Karpas-422 (cell line): ENCODE results near the gene SBF1. TPM values are rescaled to one million over a fixed set of nuclear protein-coding genes. Genes with fewer than 3 reads are reported as not detected.

Experiments used
- DNase-seq: peaks from one replicate; pipeline ENCODE4 v3.0.0-alpha.2; 2015
- H2AFZ ChIP-seq: fragments of 200-600 bp; sonication (generic); 2 replicates; pipeline ENCODE4 v1.6.1; 2014; ENCODE audit warnings: antibody characterized with exemption, low read length, mixed read lengths
- H3K27ac ChIP-seq: fragments of 200-600 bp; sonication (generic); 2 replicates; pipeline ENCODE4 v1.5.1; 2014; ENCODE audit warnings: mild to moderate bottlenecking, low read length, moderate library complexity
- H3K27me3 ChIP-seq: fragments of 200-600 bp; sonication (generic); 2 replicates; pipeline ENCODE4 v1.6.1; 2014; ENCODE audit warnings: low read length, mixed read lengths
- H3K36me3 ChIP-seq: fragments of 200-600 bp; sonication (generic); 2 replicates; pipeline ENCODE4 v1.6.1; 2014; ENCODE audit warnings: low read length, mixed read lengths; ENCODE audit not compliant: insufficient read depth
- H3K4me1 ChIP-seq: fragments of 200-600 bp; sonication (generic); 2 replicates; pipeline ENCODE4 v1.6.1; 2014; ENCODE audit warnings: mild to moderate bottlenecking, low read length, mixed read lengths
- H3K4me2 ChIP-seq: fragments of 200-600 bp; sonication (generic); 2 replicates; pipeline ENCODE4 v1.6.1; 2014; ENCODE audit warnings: low read length, low read depth, mild to moderate bottlenecking; ENCODE audit not compliant: poor library complexity, severe bottlenecking
- H3K4me3 ChIP-seq: fragments of 200-600 bp; sonication (generic); 2 replicates; pipeline ENCODE4 v1.5.1; 2014; ENCODE audit warnings: mild to moderate bottlenecking, antibody characterized with exemption, low read length, mixed read lengths
- H3K79me2 ChIP-seq: fragments of 200-600 bp; sonication (generic); 2 replicates; pipeline ENCODE4 v1.6.1; 2014; ENCODE audit warnings: mild to moderate bottlenecking, low read length, mixed read lengths
- H3K9ac ChIP-seq: fragments of 200-600 bp; sonication (generic); 2 replicates; pipeline ENCODE4 v1.6.0; 2014; ENCODE audit warnings: low read length
- H3K9me2 ChIP-seq: fragments of 200-600 bp; sonication (generic), shearing (Covaris generic); replicated peaks from 2 replicates; pipeline ENCODE4 v1.6.0; 2014; ENCODE audit warnings: mild to moderate bottlenecking, low read length, moderate library complexity; ENCODE audit not compliant: insufficient read depth
- H3K9me3 ChIP-seq: fragments of 300-700, 200-600 bp; sonication (generic); 2 replicates; pipeline ENCODE4 v1.6.1; 2014; ENCODE audit warnings: low read length, mixed read lengths
- H4K20me1 ChIP-seq: fragments of 200-600 bp; sonication (generic); 2 replicates; pipeline ENCODE4 v1.6.1; 2014; ENCODE audit warnings: mild to moderate bottlenecking, antibody characterized with exemption, low read length, low read depth; ENCODE audit not compliant: insufficient read depth
- total RNA-seq: library from RNA; depleted of rRNA; stranded (reverse); fragments of >200 nt; shearing (Covaris generic); gene quantifications from 2 replicates; pipeline ENCODE4 v1.2.3, GENCODE V29; 2014; ENCODE audit warnings: low replicate concordance

SBF1 gene
- total RNA-seq, 1 experiment from 2014 or later, result 33.5 TPM

- H3K27ac ChIP-seq, result no peak overlapping the region
- no peak overlapping the region for H3K4me3 ChIP-seq
- no peaks in the 10 kb centered on the region for H3K27me3 ChIP-seq
- no peaks in the 10 kb centered on the region for H3K9me3 ChIP-seq
- H3K4me2 ChIP-seq, result no peak overlapping the region
- DNase-seq, result no peak
- H3K79me2 ChIP-seq, result peaks cover 15% of the 10 kb centered on the region
- no peaks in the 10 kb centered on the region for H3K9me2 ChIP-seq
- peaks cover 19% of the 10 kb centered on the region for H3K4me1 ChIP-seq
- H3K36me3 ChIP-seq, result no peaks in the 10 kb centered on the region
- H3K9ac ChIP-seq, result no peak overlapping the region
- H4K20me1 ChIP-seq, result peaks cover 12% of the 10 kb centered on the region; the same call in 1 of the 2 replicates
- H2AFZ ChIP-seq, result no peak overlapping the region
These were observed 3.1 kb upstream of the SBF1 start for GRCh38 chr22:50477923-50478322.

- no peaks in the 10 kb centered on the region for H3K27me3 ChIP-seq
- H3K4me1 ChIP-seq, result peaks cover 27% of the 10 kb centered on the region
- no peak overlapping the region for H3K9ac ChIP-seq
- H3K9me3 ChIP-seq, result no peaks in the 10 kb centered on the region
- no peak overlapping the region for H2AFZ ChIP-seq
- no peak overlapping the region for H3K4me2 ChIP-seq
- H4K20me1 ChIP-seq, result peaks cover 23% of the 10 kb centered on the region; the same call in 1 of the 2 replicates
- no peak overlapping the region for H3K27ac ChIP-seq
- H3K36me3 ChIP-seq, result no peaks in the 10 kb centered on the region
- no peak for DNase-seq
- no peak overlapping the region for H3K4me3 ChIP-seq
- H3K79me2 ChIP-seq, result peaks cover 26% of the 10 kb centered on the region
- H3K9me2 ChIP-seq, result no peaks in the 10 kb centered on the region
These were observed 2.0 kb upstream of the SBF1 start for GRCh38 chr22:50476868-50477267.

GRCh38 chr22:50475652-50476002 is 792 bp upstream of the SBF1 start:
- peak overlapping the region; percentile 83 for H3K4me3 ChIP-seq
- H3K9me3 ChIP-seq, result no peaks in the 10 kb centered on the region
- peaks cover 34% of the 10 kb centered on the region; the same call in 1 of the 2 replicates for H4K20me1 ChIP-seq
- H3K36me3 ChIP-seq, result no peaks in the 10 kb centered on the region
- H3K4me1 ChIP-seq, result peaks cover 39% of the 10 kb centered on the region
- 0 out of 2 replicates have a peak overlapping the region, but pooled peaks have one; percentile 97 for H2AFZ ChIP-seq
- peak overlapping the region; percentile 92 for H3K4me2 ChIP-seq
- H3K79me2 ChIP-seq, result peaks cover 37% of the 10 kb centered on the region
- peak overlapping the region; percentile 83 for H3K9ac ChIP-seq
- DNase-seq, result no peak
- no peaks in the 10 kb centered on the region for H3K9me2 ChIP-seq
- H3K27me3 ChIP-seq, result no peaks in the 10 kb centered on the region
- no peak overlapping the region for H3K27ac ChIP-seq

GRCh38 chr22:50473855-50474671 is 772 bp downstream of the SBF1 start:
- H3K36me3 ChIP-seq, result no peaks in the 10 kb centered on the region
- H3K4me3 ChIP-seq, result peak overlapping the region; percentile 76
- no peak overlapping the region for H2AFZ ChIP-seq
- no peaks in the 10 kb centered on the region for H3K27me3 ChIP-seq
- H3K27ac ChIP-seq, result peak overlapping the region; percentile 99
- peaks cover 47% of the 10 kb centered on the region for H3K79me2 ChIP-seq
- peaks cover 55% of the 10 kb centered on the region for H3K4me1 ChIP-seq
- no peaks in the 10 kb centered on the region for H3K9me3 ChIP-seq
- H3K9ac ChIP-seq, result peak overlapping the region; percentile 89
- peak overlapping the region; percentile 81 for H3K4me2 ChIP-seq
- no peaks in the 10 kb centered on the region for H3K9me2 ChIP-seq
- H4K20me1 ChIP-seq, result peaks cover 37% of the 10 kb centered on the region; the same call in 1 of the 2 replicates
- peak; percentile 65 for DNase-seq

GRCh38 chr22:50473088-50473487 is 1.7 kb downstream of the SBF1 start:
- Histone ChIP-seq H3K36me3 (0 out of 2 replicates have a peak, but pooled peaks cover 2% of the 10 kb centered on the region), H3K4me2 (peak overlapping the region; percentile 81), H4K20me1 (peaks cover 47% of the 10 kb centered on the region; the same call in 1 of the 2 replicates), H3K4me1 (peaks cover 65% of the 10 kb centered on the region), H3K79me2 (peaks cover 57% of the 10 kb centered on the region), H3K27me3 (no peaks in the 10 kb centered on the region), H3K9ac (peak overlapping the region; percentile 89), H2AFZ (no peak overlapping the region), H3K9me3 (no peaks in the 10 kb centered on the region), H3K9me2 (no peaks in the 10 kb centered on the region), H3K27ac (peak overlapping the region; percentile 99), H3K4me3 (peak overlapping the region; percentile 76)
- peak; percentile 88 for DNase-seq

- Histone ChIP-seq H4K20me1 (peaks cover 53% of the 10 kb centered on the region; the same call in 1 of the 2 replicates), H3K4me3 (peak overlapping the region; percentile 76; the same call in 1 of the 2 replicates)
These were observed 2.9 kb downstream of the SBF1 start for GRCh38 chr22:50471962-50472361.

GRCh38 chr22:50471197-50471847 is 3.5 kb downstream of the SBF1 start:
- H3K9ac ChIP-seq, result peak overlapping the region; percentile 89
- peaks cover 67% of the 10 kb centered on the region for H3K4me1 ChIP-seq
- DNase-seq, result no peak
- H2AFZ ChIP-seq, result no peak overlapping the region
- H3K79me2 ChIP-seq, result peaks cover 61% of the 10 kb centered on the region
- H3K27me3 ChIP-seq, result no peaks in the 10 kb centered on the region
- no peaks in the 10 kb centered on the region for H3K9me3 ChIP-seq
- H3K9me2 ChIP-seq, result no peaks in the 10 kb centered on the region
- 0 out of 2 replicates have a peak, but pooled peaks cover 4% of the 10 kb centered on the region for H3K36me3 ChIP-seq
- H3K4me3 ChIP-seq, result peak overlapping the region; percentile 76
- peaks cover 53% of the 10 kb centered on the region; the same call in 1 of the 2 replicates for H4K20me1 ChIP-seq
- peak overlapping the region; percentile 81 for H3K4me2 ChIP-seq
- peak overlapping the region; percentile 99 for H3K27ac ChIP-seq

More at GRCh38 chr22:50471962-50472361, 2.9 kb downstream of the SBF1 start:
- H3K4me2 ChIP-seq, result peak overlapping the region; percentile 81
- H3K9me2 ChIP-seq, result no peaks in the 10 kb centered on the region
- H3K79me2 ChIP-seq, result peaks cover 61% of the 10 kb centered on the region
- peaks cover 67% of the 10 kb centered on the region for H3K4me1 ChIP-seq
- H3K9me3 ChIP-seq, result no peaks in the 10 kb centered on the region
- no peak overlapping the region for H2AFZ ChIP-seq
- peak overlapping the region; percentile 99 for H3K27ac ChIP-seq
- H3K9ac ChIP-seq, result peak overlapping the region; percentile 89
- DNase-seq, result no peak
- 0 out of 2 replicates have a peak, but pooled peaks cover 4% of the 10 kb centered on the region for H3K36me3 ChIP-seq
- no peaks in the 10 kb centered on the region for H3K27me3 ChIP-seq

GRCh38 chr22:50470491-50470890 is 4.3 kb downstream of the SBF1 start:
- peak; percentile 89 for DNase-seq
- Histone ChIP-seq H3K79me2 (peaks cover 61% of the 10 kb centered on the region), H3K9me3 (no peaks in the 10 kb centered on the region), H3K4me3 (peak overlapping the region; percentile 76), H3K27me3 (no peaks in the 10 kb centered on the region), H3K4me1 (peaks cover 66% of the 10 kb centered on the region), H3K4me2 (peak overlapping the region; percentile 81), H4K20me1 (peaks cover 53% of the 10 kb centered on the region; the same call in 1 of the 2 replicates), H3K27ac (peak overlapping the region; percentile 99), H3K9me2 (no peaks in the 10 kb centered on the region), H3K36me3 (0 out of 2 replicates have a peak, but pooled peaks cover 4% of the 10 kb centered on the region), H2AFZ (no peak overlapping the region), H3K9ac (peak overlapping the region; percentile 89)
